LNCaP clone FGC (cell line): ENCODE data around the gene ANXA8.

Source experiments
- DNase-seq: peaks from one replicate; pipeline ENCODE4 v3.0.0-alpha.2; 2011; ENCODE audit warnings: low read depth
- H3K4me3 ChIP-seq: 2 replicates; pipeline ENCODE4 v1.5.1; 2011; ENCODE audit warnings: mild to moderate bottlenecking, low read depth, low read length, control low read depth
- CTCF ChIP-seq: IDR thresholded peaks from 2 replicates; pipeline ENCODE4 v1.5.1; 2012; ENCODE audit warnings: mild to moderate bottlenecking; ENCODE audit not compliant: control insufficient read depth, insufficient read depth; ENCODE audit errors: extremely low read depth

The ANXA8 gene

GRCh38 chr10:47438857-47439474 is 44.9 kb downstream of the ANXA8 start:
- peak; percentile 85 for TF ChIP-seq CTCF
- DNase-seq, result peak; percentile 81
- no peak overlapping the region for H3K4me3 ChIP-seq

DNA sequence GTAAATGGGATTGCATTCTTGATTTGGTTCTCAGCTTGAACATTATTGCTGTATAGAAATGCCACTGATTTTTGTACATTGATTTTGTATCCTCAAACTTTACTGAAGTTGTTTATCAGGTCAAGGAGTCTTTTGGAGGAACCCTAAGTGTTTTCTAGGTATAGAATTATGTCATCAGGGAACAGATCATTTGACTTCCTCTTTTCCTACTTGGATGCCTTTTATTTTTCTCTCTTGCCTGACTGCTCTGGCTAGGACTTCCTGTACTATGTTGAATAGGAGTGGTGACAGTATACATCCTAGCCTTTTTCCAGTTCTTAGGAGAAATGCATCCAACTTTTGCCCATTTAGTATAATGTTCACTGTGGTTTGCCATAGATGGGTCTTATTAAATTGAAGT is 48.8 kb downstream of the ANXA8 start:
- DNase-seq, result no peak
- no peak for TF ChIP-seq CTCF
- no peak overlapping the region for H3K4me3 ChIP-seq

- TF ChIP-seq CTCF, result no peak
- DNase-seq, result no peak
- no peak overlapping the region for H3K4me3 ChIP-seq
These were observed 58.0 kb downstream of the ANXA8 start for GRCh38 chr10:47425813-47426419.

DNA sequence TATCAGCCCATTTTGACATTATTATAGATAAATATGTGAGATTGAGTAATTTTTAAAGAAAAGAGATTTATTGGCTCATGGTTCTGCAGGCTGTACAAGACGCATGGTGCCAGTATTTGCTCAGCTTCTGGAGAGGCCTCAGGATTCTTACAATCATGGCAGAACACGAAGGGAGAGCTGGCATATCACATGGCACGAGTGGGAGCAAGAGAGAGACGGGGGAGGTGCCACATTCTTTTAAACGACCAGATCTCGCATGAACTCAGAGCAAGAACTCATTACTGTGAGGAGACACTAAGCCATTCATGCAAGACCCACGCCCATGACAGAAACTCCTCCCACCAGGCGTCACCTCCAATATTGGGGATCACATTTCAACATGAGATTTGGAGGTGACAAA is 59.7 kb downstream of the ANXA8 start:
- no peak for TF ChIP-seq CTCF
- DNase-seq, result no peak
- H3K4me3 ChIP-seq, result no peak overlapping the region

- DNase-seq, result no peak
- TF ChIP-seq CTCF, result no peak
- no peak overlapping the region for H3K4me3 ChIP-seq
These were observed 60.4 kb downstream of the ANXA8 start for GRCh38 chr10:47423476-47423875.

DNA sequence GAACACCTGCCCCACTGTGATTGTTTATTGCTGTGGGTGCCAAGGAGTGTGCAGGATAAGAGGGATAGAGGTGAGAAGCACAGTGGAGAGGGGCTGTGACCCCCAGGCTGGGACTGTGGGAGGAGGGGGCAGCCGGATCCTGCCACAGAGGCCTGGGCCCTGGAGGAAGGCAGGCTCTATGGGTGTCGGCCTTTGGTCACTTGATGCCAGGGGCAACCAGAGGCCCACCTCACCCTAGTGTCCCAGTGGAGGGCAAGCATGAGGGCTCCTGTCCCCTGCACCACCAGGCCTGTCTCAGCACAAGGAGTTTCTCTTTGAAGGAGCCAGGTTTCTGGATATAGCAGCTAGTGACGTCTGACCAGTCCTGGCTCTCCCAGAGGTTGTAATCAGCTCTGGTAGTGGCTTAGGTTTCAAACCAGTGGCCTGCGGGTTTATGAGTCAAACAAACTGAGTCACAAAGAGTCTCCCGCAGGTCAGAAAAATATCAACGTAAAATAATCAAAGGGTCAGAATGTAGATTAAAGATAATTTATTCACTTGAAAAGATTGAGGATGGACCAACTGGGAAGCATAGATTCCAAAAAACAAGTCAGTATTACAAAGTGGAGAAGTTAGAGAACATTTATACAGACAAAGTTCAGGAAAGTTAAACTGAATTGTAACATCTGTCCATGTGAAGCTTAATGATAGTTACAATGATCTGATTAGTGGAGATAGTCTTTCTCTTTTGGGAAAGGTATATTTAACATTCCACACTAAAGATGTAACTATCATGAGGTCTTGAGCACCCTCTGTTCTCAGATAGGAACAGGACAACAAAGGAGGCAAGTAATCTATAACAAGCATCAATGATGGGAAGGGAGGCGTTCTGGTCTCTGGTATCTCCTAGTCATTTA is 62.6 kb downstream of the ANXA8 start:
- H3K4me3 ChIP-seq, result no peak overlapping the region
- DNase-seq, result no peak
- TF ChIP-seq CTCF, result no peak
